ENCODE results near the gene TMEM95.

TMEM95 gene

DNA sequence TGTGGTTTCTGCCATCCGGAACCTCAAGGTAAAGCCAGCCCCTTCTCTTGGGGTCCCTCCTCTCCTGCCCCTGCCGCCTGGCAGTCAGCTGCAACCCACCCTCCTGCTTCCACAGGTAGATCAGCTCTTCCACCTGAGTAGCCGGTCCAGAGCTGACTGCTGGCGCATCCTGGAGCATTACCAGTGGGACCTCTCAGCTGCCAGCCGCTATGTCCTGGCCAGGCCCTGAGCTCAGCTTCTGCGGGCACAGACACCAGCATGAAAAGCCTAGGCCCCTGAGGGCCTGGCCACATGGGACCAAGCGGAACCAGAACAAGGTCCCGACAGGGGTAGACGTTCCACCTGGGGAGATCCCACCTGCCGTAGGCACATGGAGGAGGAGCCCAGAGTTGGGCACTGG is 33.9 kb downstream of the TMEM95 start:
- TF ChIP-seq, protein P1, sequence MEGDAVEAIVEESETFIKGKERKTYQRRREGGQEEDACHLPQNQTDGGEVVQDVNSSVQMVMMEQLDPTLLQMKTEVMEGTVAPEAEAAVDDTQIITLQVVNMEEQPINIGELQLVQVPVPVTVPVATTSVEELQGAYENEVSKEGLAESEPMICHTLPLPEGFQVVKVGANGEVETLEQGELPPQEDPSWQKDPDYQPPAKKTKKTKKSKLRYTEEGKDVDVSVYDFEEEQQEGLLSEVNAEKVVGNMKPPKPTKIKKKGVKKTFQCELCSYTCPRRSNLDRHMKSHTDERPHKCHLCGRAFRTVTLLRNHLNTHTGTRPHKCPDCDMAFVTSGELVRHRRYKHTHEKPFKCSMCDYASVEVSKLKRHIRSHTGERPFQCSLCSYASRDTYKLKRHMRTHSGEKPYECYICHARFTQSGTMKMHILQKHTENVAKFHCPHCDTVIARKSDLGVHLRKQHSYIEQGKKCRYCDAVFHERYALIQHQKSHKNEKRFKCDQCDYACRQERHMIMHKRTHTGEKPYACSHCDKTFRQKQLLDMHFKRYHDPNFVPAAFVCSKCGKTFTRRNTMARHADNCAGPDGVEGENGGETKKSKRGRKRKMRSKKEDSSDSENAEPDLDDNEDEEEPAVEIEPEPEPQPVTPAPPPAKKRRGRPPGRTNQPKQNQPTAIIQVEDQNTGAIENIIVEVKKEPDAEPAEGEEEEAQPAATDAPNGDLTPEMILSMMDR (IDR thresholded peaks at IDR 0.05; ENCODE audit: low read depth, low read length), result no peak
- no peak overlapping the region for H3K4me3 ChIP-seq (replicated peaks in 1 of 2; ENCODE audit: low read depth in 2 of 2, low read length in 2 of 2)
- no peak for DNase-seq (ENCODE audit: low read depth in 2 of 2)

DNA sequence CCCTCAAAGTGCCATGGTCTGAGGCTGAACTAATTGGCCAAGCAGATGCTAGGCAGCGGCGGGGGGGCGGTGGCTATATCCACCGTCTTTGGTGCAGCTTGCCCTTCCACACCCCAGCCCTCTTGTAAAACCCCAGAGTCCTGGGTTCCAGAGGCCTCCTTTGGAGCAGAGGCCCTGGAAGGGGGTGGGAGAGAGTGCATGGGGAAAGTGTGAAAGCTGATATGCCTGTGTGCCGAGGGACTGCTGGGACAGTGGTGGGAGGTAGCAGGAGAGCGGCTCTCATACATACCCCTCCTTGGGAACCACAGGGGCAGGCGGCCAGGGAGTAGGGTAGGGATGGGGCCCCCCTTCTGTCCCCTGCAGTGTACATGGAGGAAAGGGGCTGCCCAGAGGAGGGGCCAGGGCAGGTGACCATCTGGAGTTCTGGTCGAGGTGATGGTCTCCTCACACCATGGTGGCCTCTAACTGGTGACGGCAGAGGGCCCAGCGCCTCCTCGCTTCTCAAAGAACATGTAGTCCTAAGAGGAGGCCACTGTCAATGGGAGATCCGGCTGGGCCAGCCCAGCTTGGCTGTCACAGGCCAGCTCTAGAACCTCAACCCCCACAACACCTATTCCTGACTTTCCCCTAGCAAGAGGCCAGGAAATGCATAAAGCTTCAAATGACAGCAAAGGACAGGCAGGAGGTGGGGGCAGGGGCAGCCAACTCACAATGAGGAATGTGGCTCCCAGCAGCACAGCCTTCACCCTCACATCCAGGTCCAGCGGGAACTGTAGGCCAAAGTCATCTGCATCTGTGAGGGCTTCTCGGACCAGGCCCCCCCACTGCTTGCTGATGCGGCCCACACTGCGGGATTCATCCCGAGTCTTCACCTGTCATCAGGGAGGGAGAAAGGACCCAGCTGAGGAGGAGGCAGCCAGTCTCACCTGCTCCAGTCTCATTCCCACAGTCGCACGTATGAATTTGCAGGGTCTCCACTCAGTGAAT is 35.3 kb downstream of the TMEM95 start:
- H3K4me3 ChIP-seq (replicated peaks in 1 of 2; ENCODE audit: low read depth in 2 of 2, low read length in 2 of 2), result no peak overlapping the region
- TF ChIP-seq, protein P1 (IDR thresholded peaks at IDR 0.05; ENCODE audit: low read depth, low read length), result no peak
- no peak for DNase-seq (ENCODE audit: low read depth in 2 of 2)

DNA sequence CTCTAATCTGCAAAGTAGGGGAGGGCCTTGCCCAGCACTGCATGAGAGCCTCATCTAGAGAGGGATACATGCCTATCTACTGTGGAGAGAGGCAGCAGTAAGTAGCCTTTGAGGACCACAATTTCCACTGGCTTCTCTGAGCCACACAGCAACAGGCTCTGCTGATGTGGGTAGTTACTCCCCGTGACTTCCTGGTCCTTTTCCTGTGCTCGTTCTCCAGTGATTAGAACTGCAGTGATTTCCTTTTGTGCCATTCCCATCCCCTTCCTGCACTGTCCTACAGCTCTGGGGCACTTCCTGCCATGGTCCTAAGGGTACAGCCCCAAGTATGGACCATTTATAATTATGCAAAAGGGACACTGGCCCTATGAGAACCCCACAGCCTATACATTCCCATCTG is 36.4 kb downstream of the TMEM95 start:
- no peak for DNase-seq (ENCODE audit: low read depth in 2 of 2)
- TF ChIP-seq, protein P1 (IDR thresholded peaks at IDR 0.05; ENCODE audit: low read depth, low read length), result no peak
- no peak overlapping the region for H3K4me3 ChIP-seq (replicated peaks in 1 of 2; ENCODE audit: low read depth in 2 of 2, low read length in 2 of 2)

DNA sequence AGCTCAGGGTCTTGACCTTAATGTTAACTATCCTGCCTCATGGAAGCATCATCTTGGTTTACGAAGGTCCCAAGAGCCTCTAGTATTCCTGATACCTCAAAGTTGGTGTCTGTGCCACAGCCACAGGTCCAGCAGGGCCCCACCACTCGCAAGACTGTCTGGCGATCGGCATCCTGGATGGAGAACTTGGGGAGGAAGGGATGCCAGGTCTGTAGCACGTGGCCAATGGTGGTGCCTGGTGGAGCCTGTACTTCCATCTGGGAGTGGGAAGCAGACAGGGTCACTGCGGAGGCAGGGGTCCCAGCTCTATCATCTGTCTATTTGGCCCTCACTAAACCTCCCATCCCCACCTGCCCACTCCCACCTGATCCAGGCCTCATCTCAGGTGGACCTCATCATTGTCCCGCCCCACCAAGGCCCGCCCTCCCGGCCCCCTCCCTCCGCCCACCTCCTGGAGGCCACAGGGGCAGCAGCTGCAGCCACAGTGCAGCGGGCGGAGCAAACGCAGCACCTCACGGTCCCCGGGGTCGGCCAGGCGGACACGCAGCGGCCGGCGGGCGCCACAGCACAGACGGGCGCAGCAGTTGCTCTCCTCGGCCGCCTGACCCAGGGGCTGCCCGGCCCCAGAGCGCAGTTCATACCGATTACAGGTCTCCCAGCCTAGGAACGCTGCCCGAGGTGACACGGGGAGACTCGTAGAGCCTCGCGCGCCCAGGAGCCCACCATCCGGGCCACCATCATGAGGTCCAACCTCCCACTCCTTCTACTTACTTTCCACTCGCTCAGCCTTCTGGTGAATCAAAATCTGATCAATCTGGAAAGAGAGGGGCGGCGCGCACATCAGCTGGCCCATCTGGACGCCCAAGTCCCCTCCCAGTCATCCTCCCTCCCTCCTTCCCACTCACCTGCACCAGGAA is 38.0 kb downstream of the TMEM95 start:
- no peak for DNase-seq (ENCODE audit: low read depth in 2 of 2)
- TF ChIP-seq, protein P1 (IDR thresholded peaks at IDR 0.05; ENCODE audit: low read depth, low read length), result no peak
- peak overlapping the region; percentile 91 to 94 for H3K4me3 ChIP-seq (replicated peaks in 1 of 2; ENCODE audit: low read depth in 2 of 2, low read length in 2 of 2)

DNA sequence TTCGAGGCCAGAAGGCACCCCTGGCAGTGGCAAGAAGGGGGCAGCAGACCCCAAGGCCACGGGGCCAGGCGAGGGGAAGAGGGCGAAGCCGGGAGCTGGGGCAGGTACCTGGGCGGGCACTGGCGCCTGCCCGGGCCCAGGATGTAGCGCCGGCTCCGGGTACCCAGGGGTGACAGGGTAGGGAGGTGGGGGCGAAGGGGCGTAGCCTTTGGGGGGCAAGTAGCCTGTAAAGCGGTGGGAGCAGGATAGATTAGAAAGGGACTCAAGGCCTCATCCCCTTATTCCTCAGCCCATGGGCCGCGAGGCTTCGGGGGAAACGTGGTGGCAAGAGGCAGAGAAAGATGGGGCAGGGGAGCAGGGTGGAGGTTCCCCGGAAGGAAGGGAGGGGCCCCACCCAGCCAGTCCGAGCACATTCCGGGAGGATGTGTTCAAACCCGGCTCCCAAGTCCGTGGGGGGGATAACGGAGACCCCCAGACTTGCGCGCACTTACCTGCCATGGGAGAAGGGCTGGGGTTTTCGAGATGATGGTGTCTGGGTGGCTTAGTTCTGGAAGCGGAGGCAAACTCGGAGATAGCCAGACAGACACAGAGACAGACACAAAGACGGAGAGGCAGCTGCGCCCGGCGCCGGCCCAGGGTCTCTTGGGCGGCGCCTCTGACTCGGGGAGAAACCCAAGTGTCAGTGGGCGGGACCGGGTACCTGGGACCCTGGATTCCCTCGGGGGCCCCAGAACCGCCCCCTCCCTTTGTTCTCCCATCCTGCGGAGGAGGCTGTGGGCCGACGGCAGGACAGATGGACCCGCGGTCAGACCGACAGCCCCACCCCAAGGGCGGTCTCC is 38.9 kb downstream of the TMEM95 start:
- DNase-seq (ENCODE audit: low read depth in 2 of 2), result no peak
- peak overlapping the region; percentile 91 to 94 for H3K4me3 ChIP-seq (replicated peaks in 1 of 2; ENCODE audit: low read depth in 2 of 2, low read length in 2 of 2)
- TF ChIP-seq, protein P1 (IDR thresholded peaks at IDR 0.05; ENCODE audit: low read depth, low read length), result peak; percentile 18
